ENCODE results near the gene IFI6. TPM values are rescaled to one million over a fixed set of nuclear protein-coding genes. Genes with fewer than 3 reads are reported as not detected.
A peak's percentile ranks its signal among the peaks of the same experiment; 100 is the strongest.
"Not testable (repeated sequence)": the region's sequence is repeated elsewhere in the genome, so short reads cannot be mapped to it uniquely, and the experiment has no call there.

The IFI6 gene, protein sequence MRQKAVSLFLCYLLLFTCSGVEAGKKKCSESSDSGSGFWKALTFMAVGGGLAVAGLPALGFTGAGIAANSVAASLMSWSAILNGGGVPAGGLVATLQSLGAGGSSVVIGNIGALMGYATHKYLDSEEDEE
- total RNA-seq, result 100 to 1,000 TPM in 1 of 4 donors, 10 to 100 TPM in 3; 46.2 to 145 (median 57.8) TPM
- 68.1 TPM for polyA plus RNA-seq
- long read RNA-seq, donor 1, transcript IFI6-202 (5 exons, 841 nt), result major isoform, 55 of 66 reads
- long read RNA-seq, donor 1, transcript IFI6-203 (5 exons, 828 nt), result minor isoform, 6 of 66 reads
- long read RNA-seq, donor 1, partial matches to known transcripts, result 3 of 66 reads
- long read RNA-seq, donor 1, other reads (novel, unspliced or antisense), result 1 of 66 reads
- long read RNA-seq, donor 2, transcript IFI6-202 (5 exons, 841 nt), result major isoform, 21 of 24 reads
- long read RNA-seq, donor 2, partial matches to known transcripts, result 2 of 24 reads
- long read RNA-seq, donor 2, other reads (novel, unspliced or antisense), result 1 of 24 reads
- long read RNA-seq, donor 3, transcript IFI6-202 (5 exons, 841 nt), result major isoform, 82 of 106 reads
- long read RNA-seq, donor 3, transcript IFI6-203 (5 exons, 828 nt), result minor isoform, 13 of 106 reads
- long read RNA-seq, donor 3, partial matches to known transcripts, result 7 of 106 reads
- long read RNA-seq, donor 3, other reads (novel, unspliced or antisense), result 1 of 106 reads
- long read RNA-seq, donor 4, transcript IFI6-202 (5 exons, 841 nt), result major isoform, 24 of 29 reads
- long read RNA-seq, donor 4, partial matches to known transcripts, result 1 of 29 reads
- long read RNA-seq, donor 4, other reads (novel, unspliced or antisense), result 1 of 29 reads

DNA sequence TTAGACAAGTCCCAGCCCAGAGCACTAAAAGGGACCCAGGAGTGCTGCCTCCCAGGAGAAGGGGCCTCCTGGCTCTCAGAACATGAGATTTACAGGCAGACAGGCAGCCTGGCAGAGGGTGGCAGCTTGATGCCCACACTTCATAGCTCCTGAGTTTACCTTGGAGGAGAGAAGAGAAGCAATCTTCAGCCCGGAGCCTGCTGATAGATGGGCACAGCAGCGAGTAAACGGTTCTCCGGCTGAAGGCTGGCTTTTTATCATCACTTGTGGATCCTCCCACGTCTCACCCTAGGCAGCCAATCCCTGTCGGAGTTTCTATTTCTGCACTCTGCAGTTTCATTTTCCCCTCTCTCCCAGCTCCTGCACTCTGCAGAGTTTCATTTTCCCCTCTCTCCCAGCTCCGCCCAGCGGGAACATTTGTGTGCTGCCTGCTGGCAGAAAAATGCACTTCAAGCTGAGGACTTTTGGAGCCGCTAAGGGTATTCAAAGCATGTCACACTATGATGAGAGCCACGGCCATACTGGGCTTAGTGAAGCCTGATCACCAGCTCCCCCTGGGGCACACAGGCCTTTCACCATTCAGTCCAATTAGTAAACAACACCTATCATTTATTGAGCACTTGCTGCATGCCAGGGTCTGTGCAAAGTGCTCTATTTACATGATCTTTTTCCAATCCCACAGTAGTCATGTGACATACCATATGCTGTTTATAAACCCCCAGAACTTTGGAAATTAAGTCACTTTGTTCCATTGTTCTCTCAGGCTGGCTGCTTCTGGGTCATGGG lies at the start of gene IFI6:
Gene IFI6 (minus strand): TSS at position 229 of the 786 bp plus-strand sequence. CDS start 2,878 bp downstream, outside the sequence.
- peak; percentile 86 to 92 (median 92) for DNase-seq
- WGBS, result 0% methylated on average over 10 of the region's 10 CpGs
- Histone ChIP-seq H3K27ac (ENCODE audit: low read length) (peak within 1 kb of the TSS; percentile 82), H3K27me3 (ENCODE audit: control insufficient read depth, insufficient read depth) (no peaks in the 10 kb centered on the region), H3K4me1 (ENCODE audit: control insufficient read depth, insufficient read depth, low read length) (peaks cover 3% of the 10 kb centered on the region), H3K9me3 (ENCODE audit: control insufficient read depth, low read length) (no peaks in the 10 kb centered on the region), H3K4me3 (ENCODE audit: low read length) (peak within 1 kb of the TSS; percentile 79)
- intact Hi-C loops (cut with DNase I), result loop anchor here in 2 of 4 donors (10.0 kb wide), 1 partner anchor 53 kb away; the partner anchor contains the start of gene FAM76A (in 2 of the 2)
- peak; percentile 96 to 97 for ATAC-seq

DNA sequence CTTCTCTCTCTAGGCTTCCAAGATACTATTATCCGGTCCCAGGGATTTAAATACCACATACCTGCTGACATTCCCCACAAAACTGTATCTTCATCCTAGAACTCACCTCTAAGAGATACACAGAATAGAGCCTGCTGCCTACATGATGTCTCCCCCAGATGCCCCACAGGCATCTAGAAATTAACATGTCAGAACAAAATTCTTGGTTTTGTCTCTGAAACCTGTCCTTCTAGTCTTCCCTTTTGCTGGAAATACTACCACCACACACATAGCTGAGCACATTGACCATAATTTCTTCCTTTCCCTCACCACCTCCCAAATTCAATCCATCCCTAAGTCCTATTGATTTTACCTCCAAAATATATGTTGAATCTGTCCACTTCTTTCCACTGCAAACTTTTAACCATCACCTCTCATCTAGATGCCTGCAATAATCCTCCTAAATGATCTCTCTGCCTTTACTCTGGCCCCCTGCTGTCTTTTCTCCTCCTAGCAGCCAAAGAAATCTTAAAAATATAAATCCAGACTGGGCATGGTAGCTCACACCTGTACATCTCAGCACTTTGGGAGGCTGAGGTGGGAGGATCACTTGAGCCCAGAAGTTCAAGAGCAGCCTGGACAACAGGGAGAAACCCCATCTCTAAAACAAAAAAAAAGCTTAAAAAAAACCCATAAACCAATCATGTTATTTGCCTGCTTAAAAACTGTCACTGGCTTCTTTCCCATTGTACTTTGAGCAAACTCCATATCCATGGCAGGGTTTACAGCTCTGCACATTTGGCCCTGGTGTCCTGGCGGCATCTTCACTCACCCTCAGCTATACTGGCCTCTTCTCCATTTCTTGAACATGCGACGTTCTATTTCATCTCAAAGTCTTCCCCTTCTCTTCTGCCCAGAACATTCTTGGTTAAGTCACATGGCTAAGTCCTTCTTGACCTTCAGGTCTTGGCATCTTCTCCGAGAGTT lies 47.6 kb upstream of the IFI6 start:
- no peaks in the 10 kb centered on the region for H3K27me3 ChIP-seq (ENCODE audit: control insufficient read depth, insufficient read depth)
- ATAC-seq (no peak), DNase-seq (no peak)
- 69% methylated on average over 5 of the region's 5 CpGs for WGBS
- H3K27ac ChIP-seq (ENCODE audit: low read length), result no peak overlapping the region
- no peak overlapping the region for H3K4me3 ChIP-seq (ENCODE audit: low read length)
- no peaks in the 10 kb centered on the region for H3K4me1 ChIP-seq (ENCODE audit: control insufficient read depth, insufficient read depth, low read length)
- intact Hi-C loops (cut with DNase I), result loop anchor here in 2 of 4 donors (10.0 kb wide), 1 partner anchor 45 kb away; the partner anchor contains the start of gene IFI6 (in 2 of the 2)
- no peaks in the 10 kb centered on the region for H3K9me3 ChIP-seq (ENCODE audit: control insufficient read depth, low read length)

DNA sequence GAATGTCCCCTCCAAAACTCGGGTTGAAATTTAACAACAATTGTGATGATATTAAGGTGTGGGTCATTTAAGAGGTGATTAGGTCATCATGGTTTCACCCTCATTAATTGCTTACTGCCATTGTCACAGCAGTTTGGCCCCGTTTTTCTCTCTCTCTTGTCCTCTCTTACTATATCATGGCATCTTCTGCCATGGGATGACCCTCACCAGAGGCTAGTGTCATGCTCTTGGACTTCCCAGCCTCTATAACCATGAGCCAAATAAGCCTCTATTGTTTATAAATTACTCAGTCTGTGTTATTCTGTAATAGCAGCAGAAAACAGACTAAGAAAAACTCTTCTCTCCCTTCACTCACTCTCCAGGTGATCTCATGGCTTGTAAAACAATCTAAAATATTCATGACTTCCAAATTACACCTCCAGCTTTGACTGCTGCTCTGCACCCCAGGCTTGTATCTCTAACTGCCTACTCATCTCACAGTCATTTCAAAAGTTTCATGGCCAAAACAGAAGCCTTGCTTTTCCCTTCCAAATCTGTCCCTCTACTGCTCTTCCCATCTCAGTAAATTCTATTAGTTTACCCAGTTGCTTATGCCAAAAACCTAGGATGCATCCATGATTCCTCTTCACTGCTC lies 44.4 kb upstream of the IFI6 start:
- no peaks in the 10 kb centered on the region for H3K4me1 ChIP-seq (ENCODE audit: control insufficient read depth, insufficient read depth, low read length)
- no peaks in the 10 kb centered on the region for H3K9me3 ChIP-seq (ENCODE audit: control insufficient read depth, low read length)
- intact Hi-C loops (cut with DNase I), result no loop called here
- no peak overlapping the region for H3K4me3 ChIP-seq (ENCODE audit: low read length)
- no peaks in the 10 kb centered on the region for H3K27me3 ChIP-seq (ENCODE audit: control insufficient read depth, insufficient read depth)
- DNase-seq, result no peak
- H3K27ac ChIP-seq (ENCODE audit: low read length), result no peak overlapping the region
- WGBS, result 64% methylated on average over 2 of the region's 2 CpGs
- no peak for ATAC-seq

DNA sequence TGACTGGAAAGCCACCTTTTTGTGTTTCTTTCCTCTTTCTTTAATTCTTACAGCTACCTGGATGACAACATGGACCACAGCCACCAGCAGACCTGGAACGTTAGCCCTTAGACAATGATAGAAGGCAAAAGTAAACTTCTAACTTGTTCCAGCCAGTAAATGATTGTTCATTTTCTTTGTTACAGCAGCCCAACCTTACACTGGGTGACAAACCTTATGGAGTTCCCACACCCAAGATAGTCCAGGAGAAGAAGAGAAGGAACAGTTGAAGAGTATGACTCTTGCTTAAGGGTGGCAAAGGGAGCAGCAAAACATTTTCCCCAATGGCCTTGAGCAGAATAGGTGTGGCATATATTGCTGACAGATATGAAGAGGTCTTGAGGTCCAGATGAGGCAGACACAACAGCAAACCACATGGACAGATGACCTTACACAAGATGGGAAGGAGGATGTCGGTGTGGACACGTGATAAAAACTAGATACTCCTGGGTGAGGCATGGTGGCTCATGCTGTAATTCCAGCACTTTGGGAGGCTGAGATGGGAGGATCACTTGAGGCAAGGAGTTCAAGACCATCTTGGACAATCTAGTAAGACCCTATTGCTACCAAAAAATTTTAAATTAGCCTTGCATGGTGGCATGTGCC lies 42.0 kb upstream of the IFI6 start:
- no peak for DNase-seq
- no peak for ATAC-seq
- Histone ChIP-seq H3K9me3 (ENCODE audit: control insufficient read depth, low read length) (no peaks in the 10 kb centered on the region), H3K27me3 (ENCODE audit: control insufficient read depth, insufficient read depth) (no peaks in the 10 kb centered on the region), H3K27ac (ENCODE audit: low read length) (no peak overlapping the region), H3K4me1 (ENCODE audit: control insufficient read depth, insufficient read depth, low read length) (no peaks in the 10 kb centered on the region), H3K4me3 (ENCODE audit: low read length) (no peak overlapping the region)
- 67% methylated on average over 3 of the region's 3 CpGs for WGBS
- intact Hi-C loops (cut with DNase I), result no loop called here

DNA sequence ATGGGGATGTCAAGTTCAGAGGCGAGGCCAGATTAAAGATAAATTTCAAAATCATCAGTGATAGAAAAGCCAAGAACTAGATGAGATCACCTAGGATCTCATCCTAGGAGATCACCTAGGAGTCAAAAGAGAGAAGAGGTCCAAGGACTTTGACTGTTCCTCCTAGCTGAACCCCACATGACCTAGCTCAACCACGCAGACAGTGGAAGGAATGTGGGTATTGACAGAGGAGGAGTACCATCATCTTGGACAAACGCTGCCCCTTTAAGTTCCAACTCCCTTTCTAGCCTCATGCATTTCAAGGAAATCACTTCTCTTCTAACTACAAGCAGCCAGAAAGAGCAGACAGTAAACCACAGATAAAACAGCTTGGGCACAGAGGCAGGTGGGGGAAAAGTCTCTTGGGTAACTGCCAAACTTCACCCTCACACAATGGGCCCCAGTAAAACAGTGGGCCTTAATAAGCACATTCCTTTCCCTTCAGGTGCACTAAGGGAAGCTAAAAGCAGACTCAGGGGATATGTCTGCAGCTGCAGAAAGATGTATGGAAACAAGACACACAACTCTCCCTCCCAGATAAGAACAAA lies 41.2 kb upstream of the IFI6 start:
- Histone ChIP-seq H3K27ac (ENCODE audit: low read length) (no peak overlapping the region), H3K4me3 (ENCODE audit: low read length) (no peak overlapping the region), H3K9me3 (ENCODE audit: control insufficient read depth, low read length) (no peaks in the 10 kb centered on the region), H3K4me1 (ENCODE audit: control insufficient read depth, insufficient read depth, low read length) (no peaks in the 10 kb centered on the region), H3K27me3 (ENCODE audit: control insufficient read depth, insufficient read depth) (no peaks in the 10 kb centered on the region)
- ATAC-seq (no peak), DNase-seq (no peak)
- intact Hi-C loops (cut with DNase I), result no loop called here
- 59% methylated on average over 3 of the region's 3 CpGs for WGBS

DNA sequence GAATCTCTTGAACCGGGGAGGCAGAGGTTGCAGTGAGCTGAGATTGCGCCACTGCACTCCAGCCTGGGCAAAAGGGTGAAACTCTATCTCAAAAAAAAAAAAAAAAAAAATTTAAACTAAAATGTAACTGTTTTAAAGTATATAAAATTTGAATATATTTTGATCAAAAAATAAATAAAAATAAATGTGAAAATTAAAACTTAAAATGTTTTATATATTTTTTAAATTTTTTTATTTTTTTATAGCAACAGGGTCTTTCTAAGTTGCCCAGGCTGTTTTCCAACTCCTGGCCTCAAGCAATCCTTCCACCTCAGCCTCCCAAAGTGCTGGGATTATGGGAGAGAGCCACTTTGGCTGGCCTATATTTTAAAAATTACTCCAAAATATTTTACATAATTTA lies 38.6 kb upstream of the IFI6 start:
- ATAC-seq (no peak), DNase-seq (no peak)
- H3K4me3 ChIP-seq (ENCODE audit: low read length), result no peak overlapping the region
- no peaks in the 10 kb centered on the region for H3K4me1 ChIP-seq (ENCODE audit: control insufficient read depth, insufficient read depth, low read length)
- intact Hi-C loops (cut with DNase I), result no loop called here
- no peaks in the 10 kb centered on the region for H3K9me3 ChIP-seq (ENCODE audit: control insufficient read depth, low read length)
- no peak overlapping the region for H3K27ac ChIP-seq (ENCODE audit: low read length)
- 89% methylated on average over 2 of the region's 2 CpGs for WGBS
- no peaks in the 10 kb centered on the region for H3K27me3 ChIP-seq (ENCODE audit: control insufficient read depth, insufficient read depth)

DNA sequence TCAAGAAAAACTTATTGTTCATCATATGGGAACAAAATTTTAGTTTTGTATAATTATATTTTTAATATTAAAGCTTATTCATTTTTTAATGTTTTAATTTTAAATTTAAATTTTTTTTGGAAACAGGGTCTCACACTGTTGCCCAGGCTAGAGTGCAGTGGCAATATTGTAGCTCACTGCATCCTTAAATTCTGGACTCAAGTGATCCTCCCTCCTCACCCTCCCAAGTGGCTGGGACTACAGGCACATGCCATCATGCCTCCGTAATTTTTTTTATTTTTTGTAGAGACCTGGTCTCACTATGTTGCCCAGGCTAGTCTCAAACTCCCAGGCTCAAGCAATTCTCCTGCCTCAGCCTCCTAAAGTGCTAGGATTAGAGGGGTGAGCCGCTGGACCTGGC lies 33.6 kb upstream of the IFI6 start:
- WGBS, result 72% methylated on average over 2 of the region's 2 CpGs
- no peak overlapping the region for H3K4me3 ChIP-seq (ENCODE audit: low read length)
- no peaks in the 10 kb centered on the region for H3K4me1 ChIP-seq (ENCODE audit: control insufficient read depth, insufficient read depth, low read length)
- DNase-seq, result no peak
- ATAC-seq, result no peak
- no peaks in the 10 kb centered on the region for H3K9me3 ChIP-seq (ENCODE audit: control insufficient read depth, low read length)
- no peaks in the 10 kb centered on the region for H3K27me3 ChIP-seq (ENCODE audit: control insufficient read depth, insufficient read depth)
- intact Hi-C loops (cut with DNase I), result no loop called here
- H3K27ac ChIP-seq (ENCODE audit: low read length), result no peak overlapping the region

DNA sequence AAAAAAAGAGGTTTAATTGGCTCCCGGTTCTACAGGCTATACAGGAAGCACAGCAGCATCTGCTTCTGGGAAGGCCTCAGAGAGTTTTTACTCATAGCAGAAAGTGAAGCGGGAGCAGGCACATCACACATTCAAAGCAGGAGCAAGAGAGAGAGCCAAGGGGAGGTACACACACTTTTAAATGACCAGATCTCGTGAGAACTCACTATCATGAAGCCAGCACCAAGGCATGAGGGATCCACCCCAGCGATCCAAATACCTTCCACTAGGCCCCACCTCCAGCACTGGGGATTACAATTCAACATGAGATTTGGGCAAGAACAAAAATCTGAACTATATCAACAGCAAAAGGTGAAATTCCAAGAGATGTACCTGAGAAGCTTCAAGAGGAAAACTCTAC lies 33.0 kb upstream of the IFI6 start:
- intact Hi-C loops (cut with DNase I), result no loop called here
- Histone ChIP-seq H3K4me1 (ENCODE audit: control insufficient read depth, insufficient read depth, low read length) (no peaks in the 10 kb centered on the region), H3K9me3 (ENCODE audit: control insufficient read depth, low read length) (no peaks in the 10 kb centered on the region), H3K4me3 (ENCODE audit: low read length) (no peak overlapping the region), H3K27ac (ENCODE audit: low read length) (no peak overlapping the region), H3K27me3 (ENCODE audit: control insufficient read depth, insufficient read depth) (no peaks in the 10 kb centered on the region)
- DNase-seq (no peak), ATAC-seq (no peak)
- WGBS, result 75% methylated on average over 4 of the region's 4 CpGs

DNA sequence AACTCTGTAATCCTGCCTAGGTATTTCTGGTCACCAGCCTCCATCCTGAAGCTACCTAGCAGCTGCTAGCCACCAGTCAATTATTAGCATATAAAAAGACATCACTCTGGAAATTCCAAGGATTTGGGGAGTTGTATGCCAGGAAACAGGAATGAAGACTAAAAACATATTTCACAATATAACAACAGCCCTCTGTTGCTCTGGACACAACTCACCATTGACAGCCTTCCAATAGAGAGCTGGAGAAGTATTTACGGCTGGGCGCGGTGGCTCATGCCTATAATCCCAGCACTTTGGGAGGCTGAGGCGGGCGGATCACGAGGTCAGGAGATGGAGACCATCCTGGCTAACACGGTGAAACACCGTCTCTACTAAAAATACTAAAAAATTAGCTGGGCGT lies 24.8 kb upstream of the IFI6 start:
- DNase-seq; H3K27me3 ChIP-seq (ENCODE audit: control insufficient read depth, insufficient read depth); intact Hi-C loops (cut with DNase I); H3K27ac ChIP-seq (ENCODE audit: low read length); H3K4me1 ChIP-seq (ENCODE audit: control insufficient read depth, insufficient read depth, low read length); H3K9me3 ChIP-seq (ENCODE audit: control insufficient read depth, low read length); ATAC-seq; H3K4me3 ChIP-seq (ENCODE audit: low read length): not testable (repeated sequence)
- 76% methylated on average over 9 of the region's 9 CpGs for WGBS

All from right cardiac atrium (tissue), 5 donors.